GM18519 (cell line): Measurements from ENCODE around the gene GEMIN5.
A peak's percentile ranks its signal among the peaks of the same experiment; 100 is the strongest.

Experiments
- ATAC-seq: cut with Tn5 transposase; IDR thresholded peaks from one replicate; pipeline ENCODE4 v1.9.1; 2021; ENCODE audit warnings: mild to moderate bottlenecking, moderate library complexity; ENCODE audit not compliant: unreplicated experiment, low FRiP score

The GEMIN5 gene

DNA sequence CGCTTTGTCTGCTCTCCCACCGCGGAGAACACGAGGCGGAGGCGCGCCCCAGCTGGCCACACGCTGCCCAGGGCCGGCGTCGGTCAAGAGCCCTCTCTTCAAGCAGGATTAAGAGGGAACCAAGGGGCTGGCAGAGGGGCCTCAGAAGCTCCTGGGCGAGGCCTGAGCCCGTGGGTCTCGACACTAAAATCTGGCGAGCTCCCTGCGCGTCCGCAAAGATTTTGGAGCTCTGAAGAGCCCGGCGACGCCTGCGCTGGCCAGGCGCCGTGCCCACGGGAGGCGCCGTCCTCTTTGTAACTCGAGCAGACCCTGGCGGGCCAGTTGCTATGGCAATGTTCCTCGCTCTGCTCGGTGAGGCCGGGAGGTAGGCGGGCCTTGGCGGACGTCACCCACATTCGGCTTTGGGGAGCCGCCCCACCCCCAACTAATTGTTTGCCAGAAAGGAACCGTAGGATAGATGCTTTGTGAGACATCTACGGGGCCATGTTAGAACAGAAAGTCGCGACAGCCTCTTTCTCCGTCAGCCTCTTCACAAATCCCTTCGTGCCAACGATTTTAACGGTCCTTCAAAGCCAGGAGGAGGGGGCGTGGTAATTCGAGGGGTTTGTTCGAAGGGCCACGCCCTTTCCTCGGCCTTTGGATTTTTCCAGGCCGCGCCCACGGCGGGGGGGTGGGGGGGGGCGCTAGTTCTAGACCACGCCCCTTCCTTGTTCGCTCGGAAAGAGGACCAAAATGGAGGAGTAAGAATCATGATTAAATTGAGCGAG is 80.3 kb downstream of the GEMIN5 start:
- peak; percentile 51 for ATAC-seq

GRCh38 chr5:154851351-154851750 is 86.7 kb downstream of the GEMIN5 start:
- no peak for ATAC-seq

DNA sequence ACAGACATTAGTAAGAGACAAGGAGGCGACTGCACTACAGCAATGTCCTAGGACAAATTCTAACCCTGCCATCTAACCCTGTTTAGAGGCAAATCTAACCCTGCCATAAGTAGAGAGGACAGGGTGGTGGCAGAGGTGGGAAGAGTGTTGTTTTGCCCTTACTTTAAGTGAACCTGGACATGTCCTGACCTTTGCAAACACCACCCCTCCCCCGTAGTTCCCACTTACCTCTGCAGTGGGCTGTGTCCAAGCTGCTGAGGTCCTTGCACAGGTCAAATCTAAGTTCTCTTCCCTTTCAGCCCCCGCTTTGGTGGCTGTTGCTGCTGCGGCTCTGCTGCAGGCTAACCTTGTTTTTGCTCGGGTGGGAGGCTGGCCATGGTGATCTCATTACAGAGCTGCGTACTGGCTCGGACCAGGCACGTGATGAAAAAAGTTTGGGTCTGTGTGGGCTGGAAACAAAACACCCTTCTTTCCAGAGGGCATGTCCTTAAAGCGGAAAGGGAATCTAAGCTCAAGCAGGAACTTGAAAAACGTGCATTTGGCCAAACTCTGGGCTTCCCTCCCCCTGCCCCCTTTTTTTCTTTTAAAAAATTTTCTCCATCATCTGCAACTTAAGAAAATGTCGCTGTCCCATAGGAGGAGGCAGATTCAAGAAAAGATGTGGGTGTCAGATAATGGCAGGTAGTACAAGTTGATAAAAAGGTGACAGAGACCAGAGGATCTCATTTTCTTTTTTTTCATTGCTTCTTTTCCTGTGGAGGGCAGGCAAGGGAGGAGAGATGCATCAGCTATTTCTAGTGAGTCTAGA is 87.6 kb downstream of the GEMIN5 start, which contains the start of gene FAXDC2:
TSS of gene FAXDC2 (minus strand) at position 349 of the 808 bp plus-strand sequence. CDS start 12,425 bp downstream, outside the sequence.
- ATAC-seq = peak; percentile 55

- no peak for ATAC-seq
These were observed 88.2 kb downstream of the GEMIN5 start for GRCh38 chr5:154849791-154850201.

- ATAC-seq = no peak
These were observed 88.7 kb downstream of the GEMIN5 start for GRCh38 chr5:154849264-154849785.

DNA sequence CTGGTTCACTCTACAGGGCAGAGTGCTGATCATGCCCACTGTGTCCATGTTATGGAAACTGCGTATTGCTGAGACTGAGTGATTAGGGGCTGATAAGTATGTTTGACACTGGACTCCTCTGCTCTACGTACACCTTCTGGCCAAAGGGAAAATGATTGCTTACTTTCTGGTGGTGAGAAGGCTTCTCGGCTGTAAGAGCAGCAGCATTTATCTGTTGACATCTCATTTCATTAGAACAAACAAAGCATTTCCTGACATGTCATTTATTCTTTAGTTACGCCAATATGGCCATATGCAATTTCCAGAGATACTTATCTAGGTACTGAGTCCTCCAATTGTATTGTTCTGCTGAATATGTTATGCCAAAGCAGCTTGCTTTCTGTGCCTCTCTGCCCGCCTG is 93.2 kb downstream of the GEMIN5 start:
- no peak for ATAC-seq

DNA sequence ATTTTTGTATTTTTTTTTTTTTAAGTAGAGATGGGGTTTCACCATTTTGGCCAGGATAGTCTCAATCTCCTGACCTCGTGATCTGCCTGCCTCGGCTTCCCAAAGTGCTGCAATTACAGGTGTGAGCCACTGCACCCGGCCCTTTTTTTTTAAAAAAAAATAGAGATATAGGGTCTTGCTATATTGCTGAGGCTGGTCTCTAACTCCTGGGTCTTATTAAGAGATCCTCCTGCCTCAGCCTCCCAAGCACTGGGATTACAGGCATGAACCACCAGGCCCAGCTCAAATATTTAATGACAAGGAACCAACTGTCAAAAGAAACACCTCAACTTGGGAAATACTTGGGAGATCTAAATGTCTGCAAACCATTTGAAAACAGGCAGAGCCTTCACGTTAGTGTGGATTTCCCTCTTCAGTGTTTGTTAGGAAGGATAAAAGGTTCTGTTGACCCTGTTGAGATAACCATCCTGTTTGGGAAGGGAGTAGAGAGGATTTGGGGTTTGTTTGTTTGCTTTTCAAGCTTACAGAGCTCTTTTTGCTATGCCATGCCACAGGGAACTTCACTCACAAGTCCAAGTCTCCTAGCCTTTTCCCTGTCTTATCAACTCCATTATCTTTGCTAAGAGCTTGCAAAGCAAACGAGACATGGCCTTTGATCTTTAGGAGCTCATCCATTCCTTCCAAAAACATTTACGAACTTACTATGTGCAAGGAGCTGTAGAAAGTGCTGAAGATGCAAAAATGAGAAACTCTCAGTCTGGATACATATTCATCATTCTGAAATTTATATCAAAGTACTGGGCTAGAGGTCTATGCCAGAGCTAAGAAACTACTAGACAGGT is 95.1 kb downstream of the GEMIN5 start:
- no peak for ATAC-seq

DNA sequence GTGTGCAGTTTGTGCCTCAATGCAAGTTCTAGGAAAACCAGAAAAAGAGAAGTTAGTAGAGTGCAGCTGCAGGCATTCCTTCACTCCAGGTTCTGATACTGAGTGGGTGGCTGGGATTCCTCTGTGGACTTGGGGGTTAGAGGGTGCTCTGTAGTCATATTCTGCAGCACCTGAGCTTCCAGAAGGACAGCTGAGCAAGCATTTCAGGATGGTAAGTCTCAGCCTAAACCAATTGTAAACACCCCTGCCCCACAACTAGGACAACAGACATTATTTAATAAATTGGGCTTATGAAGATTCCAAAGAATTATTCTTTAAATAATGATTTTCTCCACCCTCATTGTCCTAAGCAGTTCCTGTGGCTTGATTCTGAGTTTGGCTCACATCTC is 96.7 kb downstream of the GEMIN5 start:
- no peak for ATAC-seq

DNA sequence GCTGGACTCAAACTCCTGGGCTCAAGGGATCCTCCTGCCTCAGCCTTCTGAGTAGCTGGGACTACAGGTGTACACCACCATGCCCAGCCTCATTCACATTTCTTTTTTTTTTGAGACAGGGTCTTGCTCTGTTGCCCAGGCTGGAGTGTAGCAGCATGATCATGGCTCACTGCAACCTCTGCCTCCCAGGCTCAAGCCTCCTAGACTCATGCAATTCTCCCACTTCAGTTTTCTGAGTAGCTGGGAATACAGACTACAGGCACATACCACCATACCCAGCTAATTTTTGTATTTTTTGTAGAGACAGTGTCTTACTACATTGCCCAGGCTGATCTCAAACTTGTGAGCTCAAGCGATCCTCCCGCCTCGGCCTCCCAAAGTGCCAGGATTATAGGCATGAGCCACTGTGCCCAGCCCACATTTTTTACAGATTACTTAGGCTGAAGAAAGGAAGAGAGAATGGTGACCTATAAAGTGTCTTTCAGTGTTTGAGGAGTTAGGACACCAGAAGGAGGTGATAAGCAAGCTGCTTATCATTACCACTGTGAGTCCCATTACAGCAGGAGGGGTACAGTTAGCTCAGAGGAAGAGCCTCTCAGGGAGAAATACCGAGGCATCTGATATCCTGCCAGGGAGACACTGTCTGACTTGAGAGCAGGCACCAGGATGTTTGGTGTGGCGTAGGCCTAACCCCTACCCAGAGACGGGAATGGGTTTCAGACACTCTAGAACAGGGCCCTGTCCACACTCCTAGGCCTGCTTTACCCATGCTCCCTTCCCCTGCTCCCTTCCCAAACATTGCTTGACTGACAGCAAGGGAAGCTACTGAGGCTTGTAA is 97.4 kb downstream of the GEMIN5 start:
- no peak for ATAC-seq
